Activated CD4-positive, alpha-beta T cell treated with anti-CD3 and anti-CD28 coated beads for 4 hours (primary cell): ENCODE data around the gene FNDC5.
"Not testable (repeated sequence)": the region's sequence is repeated elsewhere in the genome, so short reads cannot be mapped to it uniquely, and the experiment has no call there.

Experiments
- DNase-seq, 2 donors: peaks; one replicate each; pipeline ENCODE4 v3.0.0-alpha.2; 2020

The FNDC5 gene

GRCh38 chr1:32870615-32871363 is at the start of gene FNDC5:
FNDC5 (minus strand) TSS chr1:32870912.
- DNase-seq = no peak

- no peak for DNase-seq
Observed at GRCh38 chr1:32919811-32920733, 49.4 kb upstream of the FNDC5 start.

GRCh38 chr1:32918179-32918578 is 47.5 kb upstream of the FNDC5 start:
- no peak for DNase-seq

- no peak for DNase-seq
Observed at GRCh38 chr1:32917521-32917920, 46.8 kb upstream of the FNDC5 start.

GRCh38 chr1:32915766-32916706 is 45.3 kb upstream of the FNDC5 start:
- no peak for DNase-seq

- DNase-seq = no peak
Observed at GRCh38 chr1:32910319-32910718, 39.6 kb upstream of the FNDC5 start.

GRCh38 chr1:32907435-32907834 is 36.7 kb upstream of the FNDC5 start:
- no peak for DNase-seq

- no peak for DNase-seq
Observed at GRCh38 chr1:32906654-32907053, 35.9 kb upstream of the FNDC5 start.

GRCh38 chr1:32905588-32905987 is 34.9 kb upstream of the FNDC5 start:
- not testable (repeated sequence) for DNase-seq

- no peak for DNase-seq
Observed at GRCh38 chr1:32904797-32905196, 34.1 kb upstream of the FNDC5 start.

- no peak for DNase-seq
Observed at GRCh38 chr1:32903991-32904785, 33.5 kb upstream of the FNDC5 start.

- DNase-seq = no peak
Observed at GRCh38 chr1:32902535-32902920, 31.8 kb upstream of the FNDC5 start.

GRCh38 chr1:32901823-32902534 is 31.3 kb upstream of the FNDC5 start:
- DNase-seq = no peak

- DNase-seq = no peak
Observed at GRCh38 chr1:32900956-32901822, 30.5 kb upstream of the FNDC5 start, which contains the start of gene TMEM54. TMEM54 (minus strand) TSS chr1:32901389; CDS start chr1:32901238, 151 bp downstream.

GRCh38 chr1:32900371-32900955 is 29.8 kb upstream of the FNDC5 start:
- DNase-seq = no peak

- DNase-seq = no peak
Observed at GRCh38 chr1:32899586-32900296, 29.0 kb upstream of the FNDC5 start.

- no peak for DNase-seq
Observed at GRCh38 chr1:32898958-32899357, 28.2 kb upstream of the FNDC5 start.

GRCh38 chr1:32898056-32898455 is 27.3 kb upstream of the FNDC5 start:
- no peak for DNase-seq
